K562 (cell line): ENCODE results near the gene RACK1. TPM values are rescaled to one million over a fixed set of nuclear protein-coding genes. Genes with fewer than 3 reads are reported as not detected.

Experiments used
- CREM ChIP-seq: IDR thresholded peaks from 2 replicates; pipeline ENCODE4 v1.6.1; 2014; ENCODE audit warnings: antibody characterized with exemption, low read depth
- FOXK2 ChIP-seq, 2 experiments: fragments of 450-650 bp; IDR thresholded peaks in 1 of 2; conservative IDR thresholded peaks in 1 of 2; 2 replicates each; pipeline ENCODE4 v1.6.1; 2016; ENCODE audit warnings: low read depth in 2 of 2, mild to moderate bottlenecking in 1 of 2
- MTF1 ChIP-seq: fragments of 250-450 bp; sonication (Bioruptor Pico); IDR thresholded peaks from 2 replicates; pipeline ENCODE4 v1.9.0; 2021; ENCODE audit warnings: moderate library complexity, mild to moderate bottlenecking, inconsistent platforms, borderline replicate concordance
- NCOA6 ChIP-seq: fragments of 450-650 bp; IDR thresholded peaks from 2 replicates; pipeline ENCODE4 v1.6.1; 2017; ENCODE audit warnings: mild to moderate bottlenecking
- RAD21 ChIP-seq, 2 experiments: fragments of 250-450 bp in 1 of 2; fragments of 450-650 bp in 1 of 2; sonication (Bioruptor Pico) in 1 of 2; formaldehyde crosslinking in 1 of 2; IDR thresholded peaks in 1 of 2; conservative IDR thresholded peaks in 1 of 2; 2 replicates each; pipeline versions ENCODE4 v1.4.0 to v1.8.0; 2020 to 2022; ENCODE audit warnings: mild to moderate bottlenecking in 2 of 2, moderate library complexity in 1 of 2
- SAP30 ChIP-seq: fragments of 200-600 bp; sonication (generic); IDR thresholded peaks from 2 replicates; pipeline ENCODE4 v1.6.1; 2012; ENCODE audit warnings: borderline replicate concordance, low read depth, mild to moderate bottlenecking, moderate library complexity, low read length, control low read depth, inconsistent platforms; ENCODE audit not compliant: insufficient read depth, poor library complexity, severe bottlenecking
- TEAD1 ChIP-seq, 2 experiments: fragments of 450-650 bp in 1 of 2; sonication (generic) in 1 of 2; formaldehyde crosslinking; IDR thresholded peaks; 2 replicates each; pipeline versions ENCODE4 v1.4.0 to v1.8.0; 2020 to 2022; ENCODE audit warnings: mild to moderate bottlenecking in 2 of 2, missing genetic modification reagents in 1 of 2
- ZBTB7A ChIP-seq: IDR thresholded peaks from 2 replicates; pipeline ENCODE4 v1.6.1; 2011; ENCODE audit warnings: low read depth, mild to moderate bottlenecking, low read length, moderate library complexity, borderline replicate concordance; ENCODE audit not compliant: control insufficient read depth
- ZNF23 ChIP-seq: fragments of 250-450 bp; sonication (Bioruptor Pico); IDR thresholded peaks from 2 replicates; pipeline ENCODE4 v1.4.0; 2020; ENCODE audit warnings: mild to moderate bottlenecking
- polyA plus RNA-seq, 8 experiments: library from polyadenylated mRNA; depleted of rRNA in 4 of 8; stranded (reverse) in 5 of 8; unstranded in 3 of 8; fragments of >200 nt; fragmentation: Nextera tagmentation in 2 of 8; fragmentation: Illumina TruSeq in 1 of 8; extraction: Ambion mirVana in 2 of 8; extraction: Trizol in 1 of 8; gene quantifications; 2 replicates each; pipeline versions ENCODE4 v1.2.1 to v1.2.3, GENCODE V29; 2011 to 2014; ENCODE audit warnings: inconsistent platforms in 1 of 8, missing spikeins in 1 of 8
- total RNA-seq, 7 experiments: library from RNA; depleted of rRNA in 6 of 7; stranded (reverse); fragments of >200 nt in 6 of 7; fragmentation: Illumina TruSeq in 2 of 7; extraction: Trizol in 2 of 7; gene quantifications; 2 replicates each; pipeline versions ENCODE4 v1.2.1 to v1.2.3, GENCODE V29; 2011 to 2021; ENCODE audit warnings: low replicate concordance in 1 of 7
- TF ChIP-seq, protein P1 (sequence below), 2 experiments: fragments of 450-650 bp in 1 of 2; sonication (generic) in 1 of 2; formaldehyde crosslinking in 1 of 2; IDR thresholded peaks; 2 replicates each; pipeline versions ENCODE4 v1.7.1 to v1.9.0; 2016 to 2022; ENCODE audit warnings: inconsistent platforms in 1 of 2, mild to moderate bottlenecking in 1 of 2, missing genetic modification reagents in 1 of 2
- TF ChIP-seq, protein P2 (sequence below): IDR thresholded peaks from 3 replicates; pipeline ENCODE4 v1.6.1; 2011; ENCODE audit warnings: borderline replicate concordance, mild to moderate bottlenecking; ENCODE audit not compliant: insufficient read length, insufficient read depth
- TF ChIP-seq, protein P3 (sequence below): fragments of 450-650 bp; IDR thresholded peaks from 2 replicates; pipeline ENCODE4 v1.6.1; 2016; ENCODE audit warnings: mild to moderate bottlenecking

Gene RACK1
- total and polyA plus RNA-seq, 9 of the 15 experiments (the other 6 are each of a cell fraction or from before 2014, with no cell fraction given): 2,303 to 5,311 (median 3,833) TPM

DNA sequence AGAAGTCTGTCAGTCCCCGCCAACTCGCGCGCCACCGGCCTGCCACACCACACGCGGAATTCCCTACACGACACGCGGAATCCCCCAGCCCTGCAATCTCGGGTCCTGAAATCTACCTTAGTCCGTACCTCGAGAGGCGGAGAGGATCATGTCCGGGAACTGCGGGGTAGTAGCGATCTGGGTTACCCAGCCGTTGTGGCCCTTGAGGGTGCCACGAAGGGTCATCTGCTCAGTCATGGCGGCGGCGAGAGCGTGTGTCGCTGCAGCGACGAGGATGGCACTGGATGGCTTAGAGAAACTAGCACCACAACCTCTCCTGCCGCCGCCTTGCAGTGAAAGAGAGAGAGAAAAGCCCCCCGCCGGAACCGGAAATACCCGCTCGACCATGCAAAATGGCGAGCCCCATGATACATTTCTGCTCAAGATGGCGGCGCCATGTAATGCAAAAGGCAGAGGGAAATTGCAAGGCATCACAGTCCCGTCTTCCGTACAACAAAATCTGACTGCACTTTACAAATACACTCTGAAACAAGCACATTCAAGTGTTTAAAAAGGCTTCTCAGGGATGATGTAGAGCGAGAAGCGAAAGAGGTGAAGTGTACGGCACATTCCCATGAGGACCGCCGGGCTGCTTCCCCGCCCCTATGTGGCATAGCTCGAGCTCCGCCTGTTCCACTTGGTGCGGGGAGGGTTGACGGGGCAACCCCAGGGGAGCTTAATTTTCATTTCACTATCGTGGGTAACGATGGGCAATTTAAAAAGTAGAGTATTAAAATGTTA is at the start of gene RACK1 (continued):
- TF ChIP-seq CREM (peak; percentile 29; the same call in 1 of the 2 replicates), NCOA6 (no peak), ZBTB7A (peak; percentile 83), FOXK2 (conservative IDR thresholded peaks at IDR 0.05 in 1 of 2, IDR thresholded peaks at IDR 0.05 in 1 of 2; ENCODE audit: low read depth in 2 of 2) (peak; percentile 54 to 98), MTF1 (no peak), ZNF23 (CRISPR knock-in tag) (no peak), TEAD1 (CRISPR knock-in tag; IDR thresholded peaks at IDR 0.05) (peak in 1 of 2 experiments; percentile 61; a peak in 2 of 4 replicates), RAD21 (CRISPR knock-in tag; conservative IDR thresholded peaks at IDR 0.05 in 1 of 2, IDR thresholded peaks at IDR 0.05 in 1 of 2) (no peak), SAP30 (peak; percentile 91)
- TF ChIP-seq, protein P1, sequence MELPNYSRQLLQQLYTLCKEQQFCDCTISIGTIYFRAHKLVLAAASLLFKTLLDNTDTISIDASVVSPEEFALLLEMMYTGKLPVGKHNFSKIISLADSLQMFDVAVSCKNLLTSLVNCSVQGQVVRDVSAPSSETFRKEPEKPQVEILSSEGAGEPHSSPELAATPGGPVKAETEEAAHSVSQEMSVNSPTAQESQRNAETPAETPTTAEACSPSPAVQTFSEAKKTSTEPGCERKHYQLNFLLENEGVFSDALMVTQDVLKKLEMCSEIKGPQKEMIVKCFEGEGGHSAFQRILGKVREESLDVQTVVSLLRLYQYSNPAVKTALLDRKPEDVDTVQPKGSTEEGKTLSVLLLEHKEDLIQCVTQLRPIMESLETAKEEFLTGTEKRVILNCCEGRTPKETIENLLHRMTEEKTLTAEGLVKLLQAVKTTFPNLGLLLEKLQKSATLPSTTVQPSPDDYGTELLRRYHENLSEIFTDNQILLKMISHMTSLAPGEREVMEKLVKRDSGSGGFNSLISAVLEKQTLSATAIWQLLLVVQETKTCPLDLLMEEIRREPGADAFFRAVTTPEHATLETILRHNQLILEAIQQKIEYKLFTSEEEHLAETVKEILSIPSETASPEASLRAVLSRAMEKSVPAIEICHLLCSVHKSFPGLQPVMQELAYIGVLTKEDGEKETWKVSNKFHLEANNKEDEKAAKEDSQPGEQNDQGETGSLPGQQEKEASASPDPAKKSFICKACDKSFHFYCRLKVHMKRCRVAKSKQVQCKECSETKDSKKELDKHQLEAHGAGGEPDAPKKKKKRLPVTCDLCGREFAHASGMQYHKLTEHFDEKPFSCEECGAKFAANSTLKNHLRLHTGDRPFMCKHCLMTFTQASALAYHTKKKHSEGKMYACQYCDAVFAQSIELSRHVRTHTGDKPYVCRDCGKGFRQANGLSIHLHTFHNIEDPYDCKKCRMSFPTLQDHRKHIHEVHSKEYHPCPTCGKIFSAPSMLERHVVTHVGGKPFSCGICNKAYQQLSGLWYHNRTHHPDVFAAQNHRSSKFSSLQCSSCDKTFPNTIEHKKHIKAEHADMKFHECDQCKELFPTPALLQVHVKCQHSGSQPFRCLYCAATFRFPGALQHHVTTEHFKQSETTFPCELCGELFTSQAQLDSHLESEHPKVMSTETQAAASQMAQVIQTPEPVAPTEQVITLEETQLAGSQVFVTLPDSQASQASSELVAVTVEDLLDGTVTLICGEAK (IDR thresholded peaks at IDR 0.05): peak; percentile 96
- TF ChIP-seq, protein P1 (CRISPR knock-in tag; IDR thresholded peaks at IDR 0.05): no peak
- TF ChIP-seq, protein P2, sequence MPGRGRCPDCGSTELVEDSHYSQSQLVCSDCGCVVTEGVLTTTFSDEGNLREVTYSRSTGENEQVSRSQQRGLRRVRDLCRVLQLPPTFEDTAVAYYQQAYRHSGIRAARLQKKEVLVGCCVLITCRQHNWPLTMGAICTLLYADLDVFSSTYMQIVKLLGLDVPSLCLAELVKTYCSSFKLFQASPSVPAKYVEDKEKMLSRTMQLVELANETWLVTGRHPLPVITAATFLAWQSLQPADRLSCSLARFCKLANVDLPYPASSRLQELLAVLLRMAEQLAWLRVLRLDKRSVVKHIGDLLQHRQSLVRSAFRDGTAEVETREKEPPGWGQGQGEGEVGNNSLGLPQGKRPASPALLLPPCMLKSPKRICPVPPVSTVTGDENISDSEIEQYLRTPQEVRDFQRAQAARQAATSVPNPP: no peak
- TF ChIP-seq, protein P3, sequence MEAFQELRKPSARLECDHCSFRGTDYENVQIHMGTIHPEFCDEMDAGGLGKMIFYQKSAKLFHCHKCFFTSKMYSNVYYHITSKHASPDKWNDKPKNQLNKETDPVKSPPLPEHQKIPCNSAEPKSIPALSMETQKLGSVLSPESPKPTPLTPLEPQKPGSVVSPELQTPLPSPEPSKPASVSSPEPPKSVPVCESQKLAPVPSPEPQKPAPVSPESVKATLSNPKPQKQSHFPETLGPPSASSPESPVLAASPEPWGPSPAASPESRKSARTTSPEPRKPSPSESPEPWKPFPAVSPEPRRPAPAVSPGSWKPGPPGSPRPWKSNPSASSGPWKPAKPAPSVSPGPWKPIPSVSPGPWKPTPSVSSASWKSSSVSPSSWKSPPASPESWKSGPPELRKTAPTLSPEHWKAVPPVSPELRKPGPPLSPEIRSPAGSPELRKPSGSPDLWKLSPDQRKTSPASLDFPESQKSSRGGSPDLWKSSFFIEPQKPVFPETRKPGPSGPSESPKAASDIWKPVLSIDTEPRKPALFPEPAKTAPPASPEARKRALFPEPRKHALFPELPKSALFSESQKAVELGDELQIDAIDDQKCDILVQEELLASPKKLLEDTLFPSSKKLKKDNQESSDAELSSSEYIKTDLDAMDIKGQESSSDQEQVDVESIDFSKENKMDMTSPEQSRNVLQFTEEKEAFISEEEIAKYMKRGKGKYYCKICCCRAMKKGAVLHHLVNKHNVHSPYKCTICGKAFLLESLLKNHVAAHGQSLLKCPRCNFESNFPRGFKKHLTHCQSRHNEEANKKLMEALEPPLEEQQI: no peak; the same call in 1 of the 2 replicates
